ENCODE data around the gene COL4A6. TPM values are rescaled to one million over a fixed set of nuclear protein-coding genes. Genes with fewer than 3 reads are reported as not detected.

COL4A6 gene
- total RNA-seq, 1 experiment from 2014 or later = 2.4 TPM

GRCh38 chrX:108132034-108132433 lies 306.2 kb downstream of the COL4A6 start:
- CTCF ChIA-PET = no interaction called here
- Histone ChIP-seq H3K79me2 (ENCODE audit: insufficient read depth, low read length) (no peaks in the 10 kb centered on the region), H3K9me2 (ENCODE audit: insufficient read depth) (no peaks in the 10 kb centered on the region), H3K36me3 (ENCODE audit: control insufficient read depth in 1 of 2, insufficient read depth in 2 of 2, low read length in 2 of 2) (no peaks in the 10 kb centered on the region), H3K4me1 (ENCODE audit: control insufficient read depth in 1 of 2, insufficient read depth in 2 of 2, low read length in 2 of 2) (peaks cover 0 to 7% of the 10 kb centered on the region in 2 experiments; a peak in 2 of 4 replicates), H3K4me3 (replicated peaks in 1 of 2; ENCODE audit: low read depth in 1 of 2, low read length in 2 of 2) (no peak overlapping the region), H3K9me3 (ENCODE audit: control insufficient read depth in 1 of 2, insufficient read depth in 1 of 2, low read depth in 1 of 2, low read length in 2 of 2) (no peaks in the 10 kb centered on the region), H3K27ac (ENCODE audit: low read depth, low read length) (no peak overlapping the region), H4K20me1 (ENCODE audit: insufficient read depth) (no peaks in the 10 kb centered on the region), H2AFZ (ENCODE audit: low read depth, low read length, poor library complexity, severe bottlenecking) (no peak overlapping the region), H3K27me3 (ENCODE audit: insufficient read depth, low read length) (no peaks in the 10 kb centered on the region), H3K9ac (ENCODE audit: low read length) (no peak overlapping the region), H3K4me2 (ENCODE audit: low read length) (no peak overlapping the region)
- POLR2A ChIA-PET = no interaction called here
- RAD21 ChIA-PET (ENCODE audit: low non-redundant PET in 1 of 2, low total read pairs in 2 of 2, uncharacterized antibody in 2 of 2, unreplicated experiment in 2 of 2) = no interaction called here
- no peak for DNase-seq (ENCODE audit: low read depth, low spot score)
- BruUV-seq (replicated peaks) = no TSS peak
- intact Hi-C loops (cut with micrococcal nuclease) = no loop called here
- no peak for ATAC-seq
- TF ChIP-seq CBX3 (IDR thresholded peaks at IDR 0.05; ENCODE audit: low read depth) (no peak), RAD21 (IDR thresholded peaks at IDR 0.05; ENCODE audit: low read depth) (no peak), POLR2AphosphoS5 (IDR thresholded peaks at IDR 0.05; ENCODE audit: low read depth, low read length) (no peak)

GRCh38 chrX:108131471-108131870 lies 306.8 kb downstream of the COL4A6 start:
- no TSS peak for BruUV-seq (replicated peaks)
- DNase-seq (ENCODE audit: low read depth, low spot score) (no peak), ATAC-seq (no peak)
- H3K9ac ChIP-seq (ENCODE audit: low read length) = no peak overlapping the region
- H2AFZ ChIP-seq (ENCODE audit: low read depth, low read length, poor library complexity, severe bottlenecking) = no peak overlapping the region
- no peak overlapping the region for H3K4me3 ChIP-seq (replicated peaks in 1 of 2; ENCODE audit: low read depth in 1 of 2, low read length in 2 of 2)
- H3K4me1 ChIP-seq (ENCODE audit: control insufficient read depth in 1 of 2, insufficient read depth in 2 of 2, low read length in 2 of 2) = peaks cover 0 to 7% of the 10 kb centered on the region in 2 experiments; a peak in 2 of 4 replicates
- no peak overlapping the region for H3K27ac ChIP-seq (ENCODE audit: low read depth, low read length)
- RAD21 ChIA-PET (ENCODE audit: low non-redundant PET in 1 of 2, low total read pairs in 2 of 2, uncharacterized antibody in 2 of 2, unreplicated experiment in 2 of 2) = no interaction called here
- CTCF ChIA-PET = no interaction called here
- H3K9me3 ChIP-seq (ENCODE audit: control insufficient read depth in 1 of 2, insufficient read depth in 1 of 2, low read depth in 1 of 2, low read length in 2 of 2) = no peaks in the 10 kb centered on the region
- POLR2A ChIA-PET = no interaction called here
- intact Hi-C loops (cut with micrococcal nuclease) = no loop called here
- no peaks in the 10 kb centered on the region for H3K79me2 ChIP-seq (ENCODE audit: insufficient read depth, low read length)
- no peaks in the 10 kb centered on the region for H3K36me3 ChIP-seq (ENCODE audit: control insufficient read depth in 1 of 2, insufficient read depth in 2 of 2, low read length in 2 of 2)
- H3K9me2 ChIP-seq (ENCODE audit: insufficient read depth) = no peaks in the 10 kb centered on the region
- H4K20me1 ChIP-seq (ENCODE audit: insufficient read depth) = no peaks in the 10 kb centered on the region
- H3K27me3 ChIP-seq (ENCODE audit: insufficient read depth, low read length) = no peaks in the 10 kb centered on the region
- no peak for TF ChIP-seq CTCF (IDR thresholded peaks at IDR 0.05 in 2 of 3, conservative IDR thresholded peaks at IDR 0.05 in 1 of 3; ENCODE audit: borderline replicate concordance in 1 of 3, insufficient read depth in 1 of 3, low read depth in 2 of 3, low read length in 2 of 3)
- TF ChIP-seq FOSL1 (IDR thresholded peaks at IDR 0.05; ENCODE audit: low read depth) = no peak
- TF ChIP-seq RAD21 (IDR thresholded peaks at IDR 0.05; ENCODE audit: low read depth) = no peak
- TF ChIP-seq ELF1 (IDR thresholded peaks at IDR 0.05; ENCODE audit: borderline replicate concordance, low read depth) = no peak
- TF ChIP-seq ZFX (IDR thresholded peaks at IDR 0.05) = no peak
- TF ChIP-seq MAX (IDR thresholded peaks at IDR 0.05) = no peak
- TF ChIP-seq CBX3 (IDR thresholded peaks at IDR 0.05; ENCODE audit: low read depth) = no peak
- TF ChIP-seq ATF3 (IDR thresholded peaks at IDR 0.05) = no peak
- no peak for TF ChIP-seq CEBPB (IDR thresholded peaks at IDR 0.05; ENCODE audit: low read depth)
- H3K4me2 ChIP-seq (ENCODE audit: low read length) = 0 out of 2 replicates have a peak overlapping the region, but pooled peaks have one; percentile 14
